CD14-positive monocyte (primary cell): Measurements from ENCODE around the gene SMC5. TPM values are rescaled to one million over a fixed set of nuclear protein-coding genes. Genes with fewer than 3 reads are reported as not detected.

ENCODE experiments used
- DNase-seq, 3 donors: peaks; one replicate each; pipeline ENCODE4 v3.0.0-alpha.2; 2011 to 2022
- H2AFZ ChIP-seq: 2 replicates; pipeline ENCODE4 v1.6.0; 2012; ENCODE audit warnings: mild to moderate bottlenecking, low read depth, low read length, inconsistent platforms; ENCODE audit not compliant: insufficient read depth, poor library complexity, severe bottlenecking
- H3K27ac ChIP-seq, 2 donors: 1 replicate in 1 of 2; 2 replicates in 1 of 2; pipeline ENCODE4 v1.5.1; 2012 to 2013; ENCODE audit warnings: low read length in 2 of 2, control low read depth in 1 of 2, inconsistent platforms in 1 of 2, low read depth in 1 of 2, mild to moderate bottlenecking in 1 of 2
- H3K27me3 ChIP-seq, 2 donors: one replicate each; pipeline versions ENCODE4 v1.6.0 to v1.6.1; 2011 to 2013; ENCODE audit warnings: low read length in 2 of 2; ENCODE audit not compliant: control insufficient read depth in 2 of 2, insufficient read depth in 2 of 2
- H3K36me3 ChIP-seq, 2 donors: replicated peaks in 1 of 2; 1 replicate in 1 of 2; 2 replicates in 1 of 2; pipeline versions ENCODE4 v1.5.1 to v1.6.1; 2012 to 2013; ENCODE audit warnings: low read length in 2 of 2, control low read depth in 1 of 2, inconsistent platforms in 1 of 2, mild to moderate bottlenecking in 1 of 2; ENCODE audit not compliant: insufficient read depth in 2 of 2, control insufficient read depth in 1 of 2
- H3K4me1 ChIP-seq, 2 donors: 1 replicate in 1 of 2; 2 replicates in 1 of 2; pipeline versions ENCODE4 v1.5.1 to v1.6.1; 2012 to 2013; ENCODE audit warnings: low read length in 2 of 2, control low read depth in 1 of 2, inconsistent platforms in 1 of 2, mild to moderate bottlenecking in 1 of 2, moderate library complexity in 1 of 2; ENCODE audit not compliant: insufficient read depth in 2 of 2, control insufficient read depth in 1 of 2
- H3K4me2 ChIP-seq: replicated peaks from 2 replicates; pipeline ENCODE3; 2012; ENCODE audit warnings: low read length, moderate library complexity, mild to moderate bottlenecking; ENCODE audit not compliant: poor library complexity, severe bottlenecking; ENCODE audit errors: extremely low read depth
- H3K4me3 ChIP-seq, 3 experiments: fragments of 200-600 bp in 1 of 3; sonication (generic) in 1 of 3; replicated peaks in 1 of 3; 1 replicate in 2 of 3; 2 replicates in 1 of 3; pipeline ENCODE4 v1.5.1; 2011 to 2013; ENCODE audit warnings: low read length in 3 of 3, mild to moderate bottlenecking in 3 of 3, control low read depth in 2 of 3, low read depth in 2 of 3, inconsistent platforms in 1 of 3, moderate library complexity in 1 of 3
- H3K79me2 ChIP-seq: 2 replicates; pipeline ENCODE4 v1.6.0; 2012; ENCODE audit warnings: mild to moderate bottlenecking, control low read depth, inconsistent platforms, low read length, moderate library complexity; ENCODE audit not compliant: insufficient read depth
- H3K9ac ChIP-seq: 2 replicates; pipeline ENCODE4 v1.6.0; 2017; ENCODE audit warnings: low read length, mild to moderate bottlenecking; ENCODE audit not compliant: insufficient read depth, poor library complexity, severe bottlenecking
- H3K9me3 ChIP-seq, 2 donors: replicated peaks in 1 of 2; 1 replicate in 1 of 2; 2 replicates in 1 of 2; pipeline versions ENCODE4 v1.5.1 to v1.6.1; 2012 to 2013; ENCODE audit warnings: low read length in 2 of 2, control low read depth in 1 of 2; ENCODE audit not compliant: control insufficient read depth in 1 of 2, insufficient read depth in 1 of 2
- H4K20me1 ChIP-seq: 2 replicates; pipeline ENCODE4 v1.6.0; 2012; ENCODE audit warnings: mild to moderate bottlenecking, low read length, control low read depth, moderate library complexity; ENCODE audit not compliant: insufficient read depth
- H3K27ac Mint-ChIP-seq, 7 donors: one replicate each; pipeline ENCODE4 v1.8.0; 2020; ENCODE audit warnings: mild to moderate bottlenecking in 7 of 7, mixed read lengths in 7 of 7, moderate library complexity in 6 of 7, inconsistent platforms in 2 of 7
- H3K27me3 Mint-ChIP-seq, 3 donors: one replicate each; pipeline ENCODE4 v1.8.0; 2021 to 2022; ENCODE audit warnings: low read depth in 3 of 3, mild to moderate bottlenecking in 3 of 3, mixed read lengths in 3 of 3, moderate library complexity in 3 of 3, inconsistent platforms in 1 of 3
- H3K36me3 Mint-ChIP-seq, 2 donors: one replicate each; pipeline ENCODE4 v1.8.0; 2020; ENCODE audit warnings: mixed read lengths in 2 of 2, inconsistent platforms in 1 of 2, mild to moderate bottlenecking in 1 of 2
- H3K4me1 Mint-ChIP-seq: one replicate; pipeline ENCODE4 v1.8.0; 2020; ENCODE audit warnings: mild to moderate bottlenecking, mixed read lengths
- H3K4me3 Mint-ChIP-seq, 2 donors: one replicate each; pipeline ENCODE4 v1.8.0; 2020; ENCODE audit warnings: mild to moderate bottlenecking in 2 of 2, mixed read lengths in 2 of 2, moderate library complexity in 1 of 2
- H3K9me3 Mint-ChIP-seq, 7 donors: one replicate each; pipeline ENCODE4 v1.8.0; 2020 to 2022; ENCODE audit warnings: mixed read lengths in 7 of 7, mild to moderate bottlenecking in 6 of 7, moderate library complexity in 6 of 7, inconsistent platforms in 2 of 7
- CTCF ChIP-seq: fragments of 200-600 bp; IDR thresholded peaks from one replicate; pipeline ENCODE4 v1.8.0; 2022; ENCODE audit warnings: antibody characterized with exemption, mild to moderate bottlenecking
- WGBS: methylation state at CpG from one replicate; pipeline ENCODE4 v1.1.5; 2013; ENCODE audit warnings: missing lambda C conversion rate; ENCODE audit not compliant: insufficient coverage; 5-methylcytosine and 5-hydroxymethylcytosine counted together
- intact Hi-C, 2 donors: fragments of 100-400 bp; cut with micrococcal nuclease; formaldehyde crosslinking; loops; one replicate each; pipeline versions ENCODE4 v1.15.0 to v1.15.1; 2023
- polyA plus RNA-seq, 3 donors: library from polyadenylated mRNA; depleted of rRNA in 1 of 3; unstranded in 2 of 3; stranded (reverse) in 1 of 3; fragments of 300-500 nt in 2 of 3; fragments of >200 nt in 1 of 3; fragmentation: Illumina TruSeq in 2 of 3; gene quantifications; 1 replicate in 2 of 3; 2 replicates in 1 of 3; pipeline ENCODE4 v1.2.3, GENCODE V29; 2012 to 2021

The SMC5 gene
- polyA plus RNA-seq, 3 donors: 4.9 to 13.6 (median 5.1) TPM

- no peak overlapping the region for H3K4me2 ChIP-seq
- TF ChIP-seq CTCF: peak; percentile 26
- Mint-ChIP-seq H3K4me1 (peaks cover 26% of the 10 kb centered on the region), H3K27me3 (peaks cover 0 to 2% (median 1%) of the 10 kb centered on the region in 3 donors), H3K9me3 (no peaks in the 10 kb centered on the region), H3K36me3 (peaks cover 7 to 11% of the 10 kb centered on the region in 2 donors), H3K4me3 (no peak overlapping the region), H3K27ac (no peak overlapping the region)
- no peaks in the 10 kb centered on the region for H3K9me3 ChIP-seq
- H3K27me3 ChIP-seq: no peaks in the 10 kb centered on the region
- WGBS: 100% methylated on average over 1 of the region's 2 CpGs
- H3K4me3 ChIP-seq: no peak overlapping the region
- peaks cover 71% of the 10 kb centered on the region for H3K79me2 ChIP-seq
- no peak overlapping the region for H3K9ac ChIP-seq
- no peak overlapping the region for H3K27ac ChIP-seq
- no peak overlapping the region for H2AFZ ChIP-seq
- DNase-seq: peak in 1 of 3 donors; percentile 14
- peaks cover 0 to 4% of the 10 kb centered on the region in 2 donors for H3K36me3 ChIP-seq
- H3K4me1 ChIP-seq: peaks cover 11 to 21% of the 10 kb centered on the region in 2 donors
- peaks cover 66% of the 10 kb centered on the region for H4K20me1 ChIP-seq
- intact Hi-C loops: no loop called here
Measured at GRCh38 chr9:70392189-70392588, 133.4 kb downstream of the SMC5 start.

- no peak for DNase-seq
- no peaks in the 10 kb centered on the region for H3K9me3 ChIP-seq
- H3K27me3 ChIP-seq: no peaks in the 10 kb centered on the region
- Mint-ChIP-seq H3K9me3 (no peaks in the 10 kb centered on the region), H3K27ac (no peak overlapping the region), H3K4me3 (no peak overlapping the region), H3K4me1 (peaks cover 32% of the 10 kb centered on the region), H3K36me3 (peaks cover under 1 to 5% of the 10 kb centered on the region in 2 donors), H3K27me3 (peaks cover 0 to 2% (median 1%) of the 10 kb centered on the region in 3 donors)
- peaks cover 72% of the 10 kb centered on the region for H4K20me1 ChIP-seq
- H3K4me2 ChIP-seq: no peak overlapping the region
- no peak for TF ChIP-seq CTCF
- no peak overlapping the region for H3K9ac ChIP-seq
- WGBS: 100% methylated on average over 2 of the region's 3 CpGs
- H3K4me1 ChIP-seq: peaks cover 18 to 28% of the 10 kb centered on the region in 2 donors
- peaks cover 73% of the 10 kb centered on the region for H3K79me2 ChIP-seq
- H3K27ac ChIP-seq: no peak overlapping the region
- intact Hi-C loops: no loop called here
- no peak overlapping the region for H3K4me3 ChIP-seq
- no peak overlapping the region for H2AFZ ChIP-seq
- H3K36me3 ChIP-seq: no peaks in the 10 kb centered on the region
Measured at GRCh38 chr9:70392850-70393249, 134.1 kb downstream of the SMC5 start.
